Upper lobe of left lung (tissue), 4 donors: Measurements from ENCODE around the gene CLCN6.

ENCODE experiments used
- CTCF ChIP-seq, 6 experiments: fragments of 450-650 bp in 4 of 6; fragments of 200-600 bp in 2 of 6; sonication (generic) in 2 of 6; IDR thresholded peaks; one replicate each; pipeline ENCODE4 v1.5.1; 2016 to 2019; ENCODE audit warnings: antibody characterized with exemption in 6 of 6
- EP300 ChIP-seq, 4 donors: sonication (generic); formaldehyde crosslinking; IDR thresholded peaks; one replicate each; pipeline ENCODE4 v1.5.1; 2017; ENCODE audit warnings: antibody characterized with exemption in 4 of 4, control low read depth in 2 of 4

DNA sequence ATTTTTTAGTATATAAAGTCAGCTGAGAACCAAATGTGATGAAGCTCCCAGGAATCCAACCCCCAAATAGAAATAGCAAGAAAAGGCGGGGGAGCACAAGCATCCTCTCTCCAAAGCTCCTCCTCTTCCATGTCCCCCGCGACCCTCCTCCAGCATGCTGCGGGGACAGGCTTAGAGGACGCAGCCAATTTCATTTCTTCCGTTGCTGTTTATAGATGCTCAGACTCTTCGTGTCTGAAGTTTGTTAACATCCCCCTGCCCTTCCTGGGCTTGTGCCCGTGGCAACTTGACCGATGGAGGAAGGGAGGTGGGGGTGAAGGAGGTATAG is 42.3 kb downstream of the CLCN6 start:
- no peak for TF ChIP-seq CTCF (IDR thresholded peaks at IDR 0.05)
- no peak for TF ChIP-seq EP300 (IDR thresholded peaks at IDR 0.05)
